Esophagus muscularis mucosa (tissue), 2 donors: ENCODE data around the gene BFSP2.

Source experiments
- EP300 ChIP-seq: sonication (generic); formaldehyde crosslinking; IDR thresholded peaks from one replicate; pipeline ENCODE4 v1.6.1; 2017; ENCODE audit warnings: antibody characterized with exemption
- POLR2A ChIP-seq: fragments of 450-650 bp; IDR thresholded peaks from one replicate; pipeline ENCODE4 v1.6.1; 2017; ENCODE audit warnings: antibody characterized with exemption, moderate library complexity, mild to moderate bottlenecking, low read depth

- TF ChIP-seq EP300 = no peak
- no peak for TF ChIP-seq POLR2A
Measured at GRCh38 chr3:133479895-133480669, 80.2 kb downstream of the BFSP2 start.
